Measurements from ENCODE around the gene ZNF420.
A peak's percentile ranks its signal among the peaks of the same experiment; 100 is the strongest.
"Not testable (repeated sequence)": the region's sequence is repeated elsewhere in the genome, so short reads cannot be mapped to it uniquely, and the experiment has no call there.

ZNF420 gene

DNA sequence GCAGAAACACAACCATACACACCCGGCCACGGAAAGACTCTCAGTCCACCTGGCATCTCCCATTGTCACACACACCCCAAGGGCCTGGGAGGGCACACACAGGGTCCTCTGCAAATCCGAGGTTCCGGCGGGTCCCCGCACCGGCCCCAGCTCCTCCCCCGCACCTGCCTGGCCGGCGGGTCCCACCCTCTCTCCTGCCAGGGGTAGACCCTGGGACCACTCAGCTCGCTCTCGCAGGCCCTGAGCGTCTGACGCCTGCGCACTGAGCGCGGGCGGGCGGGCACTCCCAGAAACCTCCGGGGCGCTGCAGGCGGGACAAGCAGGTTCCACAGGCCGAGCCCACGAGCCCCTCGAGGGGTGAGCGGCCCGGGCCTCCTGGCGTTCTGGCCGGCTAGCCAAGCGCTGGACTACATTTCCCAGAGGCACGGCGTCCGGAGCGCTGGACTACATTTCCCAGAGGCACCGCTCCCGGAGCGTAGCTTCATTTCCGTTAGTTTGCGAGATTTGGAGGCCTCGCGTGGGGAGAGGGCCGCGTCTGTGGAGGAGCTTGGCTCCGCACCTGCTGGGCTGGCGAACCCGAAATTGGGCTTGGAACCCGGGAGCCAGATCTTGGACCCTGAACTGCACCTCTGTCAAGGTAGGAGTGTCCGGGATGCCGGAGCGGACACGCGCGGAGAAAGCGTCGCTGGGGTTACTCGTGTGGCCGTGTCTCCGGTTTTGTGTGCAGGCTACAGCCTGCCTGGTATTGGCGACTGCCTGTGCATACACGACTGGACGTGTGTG is at the start of gene ZNF420:
TSS of gene ZNF420 (plus strand) at position 500 of the 783 bp plus-strand sequence. CDS start 10,686 bp downstream, outside the sequence.
- peak within 1 kb of the TSS; percentile 98 for H3K4me3 ChIP-seq (ENCODE audit: low read length)
- no peak for TF ChIP-seq ZNF274 (IDR thresholded peaks at IDR 0.05; ENCODE audit: low read depth, low read length)

DNA sequence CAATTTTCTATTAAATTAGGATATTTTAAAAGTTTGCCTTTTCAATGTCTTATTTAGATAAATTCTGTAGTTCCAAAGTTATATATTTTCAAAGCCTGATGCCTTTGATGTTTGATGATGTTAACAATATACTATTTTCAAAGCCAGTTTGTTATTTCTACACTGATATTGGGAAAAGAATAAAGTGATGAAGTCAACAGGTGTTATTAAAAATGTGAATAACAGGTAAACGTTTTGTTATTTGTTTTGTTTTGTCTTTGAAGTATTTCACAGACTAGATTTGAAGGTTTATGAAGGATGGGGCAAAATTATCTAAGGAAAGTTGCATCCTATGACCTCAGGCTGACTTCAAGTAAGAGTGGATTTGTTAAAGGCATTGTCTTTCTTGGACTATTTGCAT is 33.1 kb upstream of the ZNF420 start:
- no peak overlapping the region for H3K4me3 ChIP-seq (ENCODE audit: low read length)
- TF ChIP-seq ZNF274 (IDR thresholded peaks at IDR 0.05; ENCODE audit: low read depth, low read length) = no peak

DNA sequence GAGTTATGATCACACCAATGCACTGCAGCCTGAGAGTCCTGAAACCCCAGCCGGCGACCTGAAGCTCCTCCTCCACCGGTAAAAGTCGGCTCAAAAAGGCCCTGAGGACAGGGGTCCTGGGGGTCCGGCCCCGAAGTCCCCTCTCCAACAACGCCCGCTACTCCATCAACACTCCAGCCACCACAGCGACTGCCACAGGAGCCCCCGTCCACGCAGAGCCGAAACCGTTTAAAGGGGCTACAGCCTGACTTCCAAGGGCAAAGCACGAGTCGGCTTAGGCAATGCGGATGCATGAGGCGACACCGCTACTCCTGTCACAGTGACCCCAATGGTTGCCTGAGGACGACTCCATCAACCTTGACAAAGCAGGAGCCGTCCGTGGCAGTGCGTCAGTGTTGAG is 22.9 kb upstream of the ZNF420 start:
- TF ChIP-seq ZNF274 (IDR thresholded peaks at IDR 0.05; ENCODE audit: low read depth, low read length) = no peak
- H3K4me3 ChIP-seq (ENCODE audit: low read length) = no peak overlapping the region

DNA sequence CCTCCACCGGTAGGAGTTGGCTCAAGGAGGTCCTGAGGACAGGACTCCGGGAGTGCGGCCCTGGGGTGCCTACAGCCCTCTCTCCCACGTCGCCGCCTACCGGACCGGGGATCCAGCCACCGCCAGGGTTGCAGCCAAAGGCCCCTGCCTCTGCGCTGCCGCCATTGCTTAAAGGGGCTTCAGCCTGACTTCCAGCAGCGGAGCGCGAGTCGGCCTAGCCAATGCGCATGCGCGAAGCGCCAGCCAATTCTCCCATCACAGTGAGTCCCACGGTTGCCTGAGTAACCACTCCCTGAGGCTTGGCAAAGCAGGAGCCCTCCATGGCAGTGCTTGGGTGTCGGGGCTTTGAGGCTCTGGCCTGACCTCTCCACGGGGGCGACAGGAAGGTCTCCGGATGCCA is 21.5 kb upstream of the ZNF420 start:
- no peak for TF ChIP-seq ZNF274 (IDR thresholded peaks at IDR 0.05; ENCODE audit: low read depth, low read length)

GRCh38 chr19:37059142-37059541 is 19.1 kb upstream of the ZNF420 start:
- H3K4me3 ChIP-seq (ENCODE audit: low read length) = no peak overlapping the region
- no peak for TF ChIP-seq ZNF274 (IDR thresholded peaks at IDR 0.05; ENCODE audit: low read depth, low read length)

More for the DNA sequence above, 21.5 kb upstream of the ZNF420 start:
- H3K4me3 ChIP-seq (ENCODE audit: low read length) = no peak overlapping the region

DNA sequence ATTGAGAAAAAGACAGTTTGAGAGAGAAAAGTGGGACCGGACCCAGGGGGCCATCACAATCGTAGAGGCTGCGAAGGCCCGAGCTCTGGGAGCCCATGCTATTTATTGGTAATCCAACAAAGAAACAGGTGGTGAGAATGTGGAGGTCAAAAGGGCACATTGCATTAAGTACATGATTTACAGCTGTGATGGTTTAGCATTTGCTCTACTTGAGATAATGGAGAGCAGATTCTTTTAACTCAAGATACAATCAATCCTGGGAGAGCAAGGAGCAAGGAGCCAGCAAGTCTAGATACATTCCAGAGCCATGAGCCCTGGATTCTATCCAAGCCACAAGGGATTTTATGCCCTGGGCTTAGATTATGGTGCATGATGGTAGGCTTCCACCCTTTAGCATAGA is 13.3 kb upstream of the ZNF420 start:
- H3K4me3 ChIP-seq (ENCODE audit: low read length) = not testable (repeated sequence)

DNA sequence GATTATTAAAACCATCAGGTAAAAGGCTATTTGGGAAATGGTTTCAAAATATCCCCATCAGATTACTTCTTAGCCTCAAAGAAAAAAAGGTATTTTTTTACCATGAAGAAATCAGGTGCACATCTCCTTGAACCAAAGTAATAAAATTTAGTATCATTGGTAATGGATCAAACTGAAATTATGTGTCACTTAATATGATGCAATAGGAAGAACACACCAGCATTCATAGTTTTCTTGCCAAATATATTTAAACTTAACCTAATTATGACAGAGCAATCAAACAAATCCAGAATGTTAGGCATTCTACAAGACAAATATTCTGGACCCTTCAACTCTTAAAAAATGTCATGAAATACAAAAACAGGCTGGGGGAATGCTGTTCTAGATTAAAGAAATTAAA is 4.1 kb upstream of the ZNF420 start:
- no peak overlapping the region for H3K4me3 ChIP-seq (ENCODE audit: low read length)
- no peak for TF ChIP-seq ZNF274 (IDR thresholded peaks at IDR 0.05; ENCODE audit: low read depth, low read length)

DNA sequence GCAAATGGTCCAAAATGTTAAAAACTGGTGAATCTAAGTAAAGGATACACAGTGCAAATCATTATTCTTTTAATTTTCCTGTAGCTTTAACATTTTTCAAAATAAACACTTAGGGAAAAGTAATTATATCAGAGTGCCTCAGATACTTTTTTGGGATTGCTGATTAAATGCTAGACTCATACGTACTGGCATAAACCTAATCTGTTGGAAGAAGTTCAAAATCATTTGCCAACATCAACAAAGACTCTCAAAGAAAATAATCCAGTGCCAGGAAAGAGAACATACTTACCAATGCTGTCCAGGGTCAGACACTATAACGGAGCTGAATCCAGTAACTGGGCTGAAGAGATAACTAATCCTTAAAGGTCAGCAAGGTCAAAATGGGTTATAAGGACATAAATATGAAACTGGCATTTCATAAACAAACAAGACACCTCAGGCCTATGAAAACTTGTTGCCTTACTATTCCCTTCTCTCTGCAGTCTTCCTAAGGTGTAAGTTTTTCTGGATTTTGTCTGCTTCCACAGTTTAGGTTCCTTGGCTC is 3.3 kb upstream of the ZNF420 start:
- H3K4me3 ChIP-seq (ENCODE audit: low read length) = no peak overlapping the region
- TF ChIP-seq ZNF274 (IDR thresholded peaks at IDR 0.05; ENCODE audit: low read depth, low read length) = no peak

GRCh38 chr19:37076524-37076923 is 1.7 kb upstream of the ZNF420 start:
- not testable (repeated sequence) for H3K4me3 ChIP-seq (ENCODE audit: low read length)

GRCh38 chr19:37077501-37077933 is 716 bp upstream of the ZNF420 start:
- no peak for TF ChIP-seq ZNF274 (IDR thresholded peaks at IDR 0.05; ENCODE audit: low read depth, low read length)
- H3K4me3 ChIP-seq (ENCODE audit: low read length) = peak overlapping the region; percentile 98

- H3K4me3 ChIP-seq (ENCODE audit: low read length) = peak overlapping the region; percentile 98
- TF ChIP-seq ZNF274 (IDR thresholded peaks at IDR 0.05; ENCODE audit: low read depth, low read length) = no peak
Observed at GRCh38 chr19:37078717-37079032, 442 bp downstream of the ZNF420 start.

GRCh38 chr19:37079238-37079637 is 1.0 kb downstream of the ZNF420 start:
- no peak for TF ChIP-seq ZNF274 (IDR thresholded peaks at IDR 0.05; ENCODE audit: low read depth, low read length)

DNA sequence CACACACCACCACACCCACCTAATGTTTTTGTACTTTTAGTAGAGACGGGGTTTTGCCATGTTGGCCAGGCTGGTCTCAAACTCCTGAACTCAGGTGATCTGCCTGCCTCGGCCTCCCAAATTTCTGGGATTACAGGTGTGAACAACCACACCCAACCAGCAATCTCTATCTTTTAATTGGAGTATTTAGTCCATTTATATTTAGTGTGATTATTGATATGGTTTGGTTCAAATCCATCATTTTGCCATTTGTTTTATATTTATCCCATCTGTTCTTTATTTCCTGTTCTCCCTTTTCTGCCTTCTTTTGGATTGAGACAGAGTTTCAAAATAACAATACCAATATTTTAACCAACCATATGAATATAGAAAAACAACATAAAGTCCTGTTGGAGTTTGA is 4.1 kb downstream of the ZNF420 start:
- no peak for TF ChIP-seq ZNF274 (IDR thresholded peaks at IDR 0.05; ENCODE audit: low read depth, low read length)
- H3K4me3 ChIP-seq (ENCODE audit: low read length) = no peak overlapping the region

More at GRCh38 chr19:37079238-37079637, 1.0 kb downstream of the ZNF420 start:
- peak overlapping the region; percentile 98 for H3K4me3 ChIP-seq (ENCODE audit: low read length)

DNA sequence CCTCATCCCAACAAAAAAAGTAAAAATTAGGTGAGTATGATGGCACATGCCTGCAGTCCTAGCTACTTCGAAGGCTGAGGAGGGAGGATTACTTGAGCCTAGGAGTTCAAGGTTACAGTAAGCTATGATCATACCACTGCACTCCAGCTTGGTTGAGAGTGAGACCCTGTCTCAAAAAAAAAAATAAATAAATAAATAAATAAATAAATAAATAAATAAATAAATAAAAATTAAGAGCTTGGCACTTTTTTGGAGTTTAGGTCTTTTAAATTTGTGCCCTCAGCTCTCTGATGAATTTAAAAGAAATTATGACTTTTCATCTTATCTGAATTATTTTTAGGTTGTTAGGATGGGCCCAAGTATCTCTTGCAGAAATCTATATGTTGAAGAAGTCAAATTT is 8.9 kb downstream of the ZNF420 start:
- TF ChIP-seq ZNF274 (IDR thresholded peaks at IDR 0.05; ENCODE audit: low read depth, low read length) = no peak
- H3K4me3 ChIP-seq (ENCODE audit: low read length) = no peak overlapping the region

DNA sequence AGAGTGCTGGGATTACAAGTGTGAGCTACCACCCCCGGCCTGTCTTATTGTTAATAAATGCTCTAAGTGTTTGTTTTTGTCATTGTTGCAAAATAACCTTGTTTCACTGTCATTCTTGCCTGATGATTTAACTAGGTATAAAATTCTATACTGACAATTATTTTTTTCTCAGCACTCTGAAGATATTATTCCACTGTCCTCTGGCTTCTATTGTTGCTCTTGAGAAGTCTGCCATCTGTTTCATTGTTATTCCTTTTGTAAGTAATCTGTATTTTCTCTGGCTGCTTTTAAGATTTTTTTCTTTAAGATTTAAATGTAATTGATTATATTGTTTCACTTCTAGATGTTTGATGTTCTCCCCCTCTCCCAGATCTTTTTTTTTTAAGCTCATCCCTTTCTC is 17.6 kb downstream of the ZNF420 start:
- H3K4me3 ChIP-seq (ENCODE audit: low read length) = no peak overlapping the region
- TF ChIP-seq ZNF274 (IDR thresholded peaks at IDR 0.05; ENCODE audit: low read depth, low read length) = no peak

DNA sequence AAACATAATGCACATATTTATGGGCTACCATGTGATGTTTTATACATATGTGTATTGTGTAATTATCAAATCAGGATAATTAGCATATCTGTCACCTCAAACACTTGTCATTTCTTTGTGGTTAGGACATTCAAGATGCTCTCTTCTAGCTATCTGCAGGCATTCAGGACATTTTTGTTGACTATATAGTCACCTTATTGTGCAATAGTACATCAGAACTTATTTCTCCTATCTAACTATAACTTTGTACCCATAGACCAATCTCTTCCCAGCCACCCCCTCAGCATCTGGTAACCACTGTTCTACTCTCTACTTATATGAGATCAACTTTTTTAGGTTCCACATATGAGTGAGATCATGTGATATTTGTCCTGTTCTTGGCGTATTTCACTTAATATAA is 20.3 kb downstream of the ZNF420 start:
- H3K4me3 ChIP-seq (ENCODE audit: low read length) = no peak overlapping the region
- no peak for TF ChIP-seq ZNF274 (IDR thresholded peaks at IDR 0.05; ENCODE audit: low read depth, low read length)

GRCh38 chr19:37104135-37104534 is 25.9 kb downstream of the ZNF420 start:
- not testable (repeated sequence) for H3K4me3 ChIP-seq (ENCODE audit: low read length)

DNA sequence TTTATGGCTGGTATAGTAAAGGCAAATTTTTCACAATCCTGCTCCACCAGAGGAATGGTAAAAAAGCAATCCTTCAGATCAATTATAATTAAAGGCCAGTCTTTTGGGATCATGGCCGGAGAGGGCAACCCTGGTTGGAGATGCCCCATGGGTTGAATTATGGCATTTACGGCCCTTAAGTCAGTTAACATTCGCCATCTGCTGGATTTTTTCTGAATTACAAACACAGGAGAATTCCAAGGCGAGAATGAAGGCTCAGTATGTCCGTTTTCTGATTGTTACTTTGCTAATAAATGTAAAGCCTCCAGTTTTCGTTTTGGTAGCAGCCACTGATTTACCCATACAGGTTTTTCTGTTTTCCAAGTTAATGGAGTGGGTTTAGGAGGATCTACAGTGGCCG is 33.5 kb downstream of the ZNF420 start:
- H3K4me3 ChIP-seq (ENCODE audit: low read length) = not testable (repeated sequence)

Data from GM08714 (cell line).